Activated CD8-positive, alpha-beta T cell treated with anti-CD3 and anti-CD28 coated beads for 36 hours (primary cell): Measurements from ENCODE around the gene MTMR12. TPM values are rescaled to one million over a fixed set of nuclear protein-coding genes. Genes with fewer than 3 reads are reported as not detected.
"Not testable (repeated sequence)": the region's sequence is repeated elsewhere in the genome, so short reads cannot be mapped to it uniquely, and the experiment has no call there.

ENCODE experiments used
- ATAC-seq: fragments of 200-7000 bp; cut with Tn5 transposase; one replicate; pipeline ENCODE4 v1.10.0; 2021; ENCODE audit warnings: mild to moderate bottlenecking, moderate library complexity
- CTCF ChIA-PET: fragments of 350-600 bp; sonication (Branson Sonifier 250); formaldehyde crosslinking; loops from one replicate; lab custom pipeline; 2021; ENCODE audit warnings: antibody characterized with exemption; lab: Charles Lee
- POLR2A ChIA-PET: fragments of 350-600 bp; sonication (Branson Sonifier 250); formaldehyde crosslinking; loops from one replicate; lab custom pipeline; 2021; ENCODE audit warnings: antibody characterized with exemption; lab: Charles Lee
- DNase-seq: peaks from one replicate; pipeline ENCODE4 v3.0.0-alpha.2; 2020
- H3K27ac Mint-ChIP-seq: one replicate; pipeline ENCODE4 v1.8.0; 2021; ENCODE audit warnings: mild to moderate bottlenecking, mixed read lengths
- H3K27me3 Mint-ChIP-seq: one replicate; pipeline ENCODE4 v1.8.0; 2021; ENCODE audit warnings: mixed read lengths
- H3K36me3 Mint-ChIP-seq: one replicate; pipeline ENCODE4 v1.8.0; 2021; ENCODE audit warnings: low read depth, mixed read lengths
- H3K4me1 Mint-ChIP-seq: one replicate; pipeline ENCODE4 v1.8.0; 2021; ENCODE audit warnings: low read depth, mixed read lengths
- H3K4me3 Mint-ChIP-seq: one replicate; pipeline ENCODE4 v1.8.0; 2021; ENCODE audit warnings: mild to moderate bottlenecking, moderate library complexity, mixed read lengths
- H3K9me3 Mint-ChIP-seq: one replicate; pipeline ENCODE4 v1.8.0; 2021; ENCODE audit warnings: mixed read lengths
- intact Hi-C: fragments of 100-400 bp; cut with micrococcal nuclease; formaldehyde crosslinking; loops from one replicate; pipeline ENCODE4 v1.10.0; 2022
- total RNA-seq, 2 experiments: library from RNA; stranded (reverse); gene quantifications; one replicate each; pipeline ENCODE4 v1.2.3, GENCODE V29; 2021
- TF ChIP-seq, protein P1 (sequence below): fragments of 200-600 bp; IDR thresholded peaks from one replicate; pipeline ENCODE4 v1.8.0; 2022; ENCODE audit warnings: antibody characterized with exemption, mild to moderate bottlenecking

The MTMR12 gene
- total RNA-seq, 2 experiments from 2014 or later: 19.7 to 19.9 TPM

DNA sequence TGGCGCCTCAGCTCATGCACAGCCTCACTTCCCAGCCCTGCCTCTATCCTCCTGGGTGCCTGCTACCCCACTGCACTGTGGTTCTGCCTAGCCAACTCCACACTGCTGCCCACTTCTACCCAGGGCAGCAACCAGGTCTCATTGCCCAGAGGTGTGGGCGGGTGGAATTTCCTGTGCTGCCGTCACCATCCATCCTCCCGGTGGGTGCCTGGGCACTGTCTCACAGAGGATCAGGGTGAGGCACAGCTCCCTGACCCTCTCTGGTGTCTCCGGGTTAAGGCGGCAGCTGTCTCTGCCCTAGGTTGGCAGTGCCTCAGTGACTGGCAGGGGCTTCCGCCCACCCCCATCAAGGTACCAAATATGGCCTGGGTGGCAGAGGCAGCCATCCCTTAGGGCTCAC lies 4.3 kb upstream of the MTMR12 start:
- TF ChIP-seq, protein P1, sequence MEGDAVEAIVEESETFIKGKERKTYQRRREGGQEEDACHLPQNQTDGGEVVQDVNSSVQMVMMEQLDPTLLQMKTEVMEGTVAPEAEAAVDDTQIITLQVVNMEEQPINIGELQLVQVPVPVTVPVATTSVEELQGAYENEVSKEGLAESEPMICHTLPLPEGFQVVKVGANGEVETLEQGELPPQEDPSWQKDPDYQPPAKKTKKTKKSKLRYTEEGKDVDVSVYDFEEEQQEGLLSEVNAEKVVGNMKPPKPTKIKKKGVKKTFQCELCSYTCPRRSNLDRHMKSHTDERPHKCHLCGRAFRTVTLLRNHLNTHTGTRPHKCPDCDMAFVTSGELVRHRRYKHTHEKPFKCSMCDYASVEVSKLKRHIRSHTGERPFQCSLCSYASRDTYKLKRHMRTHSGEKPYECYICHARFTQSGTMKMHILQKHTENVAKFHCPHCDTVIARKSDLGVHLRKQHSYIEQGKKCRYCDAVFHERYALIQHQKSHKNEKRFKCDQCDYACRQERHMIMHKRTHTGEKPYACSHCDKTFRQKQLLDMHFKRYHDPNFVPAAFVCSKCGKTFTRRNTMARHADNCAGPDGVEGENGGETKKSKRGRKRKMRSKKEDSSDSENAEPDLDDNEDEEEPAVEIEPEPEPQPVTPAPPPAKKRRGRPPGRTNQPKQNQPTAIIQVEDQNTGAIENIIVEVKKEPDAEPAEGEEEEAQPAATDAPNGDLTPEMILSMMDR: no peak
- DNase-seq (no peak), ATAC-seq (no peak)
- CTCF ChIA-PET: interaction anchor here (4.0 to 4.4 kb wide), 2 partner anchors 12 to 85 kb away, joined by 20 read pairs; no protein-coding TSS in a partner anchor
- H3K27me3 Mint-ChIP-seq: no peaks in the 10 kb centered on the region
- H3K4me3 Mint-ChIP-seq: no peak overlapping the region
- peaks cover 4% of the 10 kb centered on the region for H3K4me1 Mint-ChIP-seq
- POLR2A ChIA-PET: no interaction called here
- intact Hi-C loops: loop anchor here (10.0 kb wide), 1 partner anchor 268 kb away; the partner anchor contains the start of gene SUB1
- peaks cover 6% of the 10 kb centered on the region for H3K9me3 Mint-ChIP-seq
- H3K36me3 Mint-ChIP-seq: peaks cover 1% of the 10 kb centered on the region
- no peak overlapping the region for H3K27ac Mint-ChIP-seq

- H3K27ac Mint-ChIP-seq: no peak overlapping the region
- H3K4me3 Mint-ChIP-seq: no peak overlapping the region
- ChIA-PET CTCF (no interaction called here), POLR2A (no interaction called here)
- H3K36me3 Mint-ChIP-seq: peaks cover 5% of the 10 kb centered on the region
- intact Hi-C loops: loop anchor here (10.0 kb wide), 1 partner anchor 269 kb away; the partner anchor contains the start of gene SUB1
- DNase-seq (no peak), ATAC-seq (no peak)
- no peaks in the 10 kb centered on the region for H3K9me3 Mint-ChIP-seq
- TF ChIP-seq, protein P1: no peak
- H3K27me3 Mint-ChIP-seq: no peaks in the 10 kb centered on the region
- H3K4me1 Mint-ChIP-seq: peaks cover 17% of the 10 kb centered on the region
Measured at GRCh38 chr5:32315221-32316014, 2.7 kb upstream of the MTMR12 start.

- intact Hi-C loops: loop anchor here (10.0 kb wide), 1 partner anchor 270 kb away; the partner anchor contains the start of gene SUB1
- ATAC-seq: no peak
- Mint-ChIP-seq H3K27ac (no peak overlapping the region), H3K4me3 (peak overlapping the region; percentile 92), H3K9me3 (no peaks in the 10 kb centered on the region), H3K36me3 (peaks cover 7% of the 10 kb centered on the region), H3K27me3 (no peaks in the 10 kb centered on the region), H3K4me1 (peaks cover 21% of the 10 kb centered on the region)
- CTCF ChIA-PET: interaction anchor here (1.1 kb wide), 1 partner anchor 82 kb away, joined by 3 read pairs; no protein-coding TSS in a partner anchor
- POLR2A ChIA-PET: interaction anchor here (1.0 to 1.4 kb wide), 2 partner anchors 10 to 141 kb away, joined by 3 to 4 read pairs; partner anchors contain the start of gene GOLPH3
- TF ChIP-seq, protein P1: no peak
- DNase-seq: no peak
Measured at GRCh38 chr5:32314658-32315057, 1.9 kb upstream of the MTMR12 start.

GRCh38 chr5:32314152-32314488 lies 1.4 kb upstream of the MTMR12 start:
- not testable (repeated sequence) for H3K36me3 Mint-ChIP-seq, ATAC-seq, DNase-seq, H3K27me3 Mint-ChIP-seq, H3K27ac Mint-ChIP-seq, H3K9me3 Mint-ChIP-seq
- intact Hi-C loops: loop anchor here (10.0 kb wide), 1 partner anchor 271 kb away; the partner anchor contains the start of gene SUB1
- POLR2A ChIA-PET: interaction anchor here (1.0 to 1.4 kb wide), 2 partner anchors 10 to 140 kb away, joined by 3 to 4 read pairs; partner anchors contain the start of gene GOLPH3
- CTCF ChIA-PET: interaction anchor here (1.1 kb wide), 1 partner anchor 82 kb away, joined by 3 read pairs; no protein-coding TSS in a partner anchor
- H3K4me1 Mint-ChIP-seq: peaks cover 26% of the 10 kb centered on the region
- H3K4me3 Mint-ChIP-seq: peak overlapping the region; percentile 92

- TF ChIP-seq, protein P1: no peak
- H3K9me3 Mint-ChIP-seq: no peaks in the 10 kb centered on the region
- H3K4me3 Mint-ChIP-seq: peak overlapping the region; percentile 92
- ChIA-PET CTCF (interaction anchor here (1.0 kb wide), 1 partner anchor 18 kb away, joined by 3 read pairs; no protein-coding TSS in a partner anchor), POLR2A (no interaction called here)
- DNase-seq (peak; percentile 64), ATAC-seq (peak; percentile 10)
- H3K4me1 Mint-ChIP-seq: peaks cover 39% of the 10 kb centered on the region
- H3K27me3 Mint-ChIP-seq: no peaks in the 10 kb centered on the region
- intact Hi-C loops: loop anchor here (10.0 kb wide), 1 partner anchor 273 kb away; the partner anchor contains the start of gene SUB1
- H3K27ac Mint-ChIP-seq: peak overlapping the region; percentile 79
- H3K36me3 Mint-ChIP-seq: peaks cover 13% of the 10 kb centered on the region
Measured at GRCh38 chr5:32312197-32312594, 543 bp downstream of the MTMR12 start.
